ENCODE measurements around the gene ADO. TPM values are rescaled to one million over a fixed set of nuclear protein-coding genes. Genes with fewer than 3 reads are reported as not detected.

The ADO gene
- total RNA-seq, 3 donors from 2014 or later = 13.9 to 27.1 (median 22.9) TPM

- H3K9me3 ChIP-seq = no peaks in the 10 kb centered on the region
- no peak for TF ChIP-seq POLR2A (IDR thresholded peaks at IDR 0.05)
- no peak for TF ChIP-seq POLR2AphosphoS5 (IDR thresholded peaks at IDR 0.05)
- no peak for TF ChIP-seq CTCF (IDR thresholded peaks at IDR 0.05)
- no peak for DNase-seq (ENCODE audit: low spot score in 2 of 2)
- H3K27ac ChIP-seq = no peak overlapping the region
- no peak overlapping the region for H3K4me3 ChIP-seq
- H3K36me3 ChIP-seq = no peaks in the 10 kb centered on the region
- intact Hi-C loops (cut with DNase I; ENCODE audit: low total_unique reads) = no loop called here
- no peaks in the 10 kb centered on the region for H3K27me3 ChIP-seq
- no peaks in the 10 kb centered on the region for H3K4me1 ChIP-seq
These were observed 49.2 kb downstream of the ADO start for GRCh38 chr10:62853710-62854109.

GRCh38 chr10:62856021-62856420 lies 51.5 kb downstream of the ADO start:
- H3K36me3 ChIP-seq = no peaks in the 10 kb centered on the region
- DNase-seq (ENCODE audit: low spot score in 2 of 2) = no peak
- intact Hi-C loops (cut with DNase I; ENCODE audit: low total_unique reads) = no loop called here
- no peaks in the 10 kb centered on the region for H3K4me1 ChIP-seq
- no peak for TF ChIP-seq POLR2A (IDR thresholded peaks at IDR 0.05)
- no peak for TF ChIP-seq CTCF (IDR thresholded peaks at IDR 0.05)
- TF ChIP-seq POLR2AphosphoS5 (IDR thresholded peaks at IDR 0.05) = no peak
- H3K9me3 ChIP-seq = no peaks in the 10 kb centered on the region
- no peaks in the 10 kb centered on the region for H3K27me3 ChIP-seq
- H3K27ac ChIP-seq = no peak overlapping the region
- no peak overlapping the region for H3K4me3 ChIP-seq

Other genes with a start within 250 kb of the ADO start
- 1 to 10 TPM in 2 of 3 donors, under 1 TPM in 1; 0.32 to 9.2 (median 4.3) TPM for gene EGR2, start 11.6 kb downstream of the ADO start, total RNA-seq